H9 (cell line): Measurements from ENCODE around the gene MACROD1. TPM values are rescaled to one million over a fixed set of nuclear protein-coding genes. Genes with fewer than 3 reads are reported as not detected.

Experiments used
- DNase-seq: peaks from one replicate; pipeline ENCODE4 v3.0.0-alpha.2; 2017
- H2AFZ ChIP-seq: one replicate; pipeline ENCODE4 v1.6.1; 2013; ENCODE audit warnings: mild to moderate bottlenecking, low read length, control low read depth, moderate library complexity
- H2AK5ac ChIP-seq: 2 replicates; pipeline ENCODE4 v1.6.1; 2013; ENCODE audit warnings: low read length, control low read depth, mixed read lengths; ENCODE audit not compliant: insufficient read length
- H2BK120ac ChIP-seq: one replicate; pipeline ENCODE4 v1.6.1; 2013; ENCODE audit warnings: low read depth, mild to moderate bottlenecking, low read length, control low read depth, inconsistent platforms; ENCODE audit not compliant: poor library complexity, severe bottlenecking
- H2BK12ac ChIP-seq: 2 replicates; pipeline ENCODE4 v1.6.1; 2013; ENCODE audit warnings: low read length, control low read depth, mixed read lengths, low read depth; ENCODE audit not compliant: insufficient read length
- H2BK15ac ChIP-seq: 2 replicates; pipeline ENCODE4 v1.6.1; 2013; ENCODE audit warnings: low read depth, low read length, control low read depth
- H2BK20ac ChIP-seq: one replicate; pipeline ENCODE4 v1.6.1; 2013; ENCODE audit warnings: low read depth, mild to moderate bottlenecking, low read length, control low read depth, inconsistent platforms; ENCODE audit not compliant: poor library complexity, severe bottlenecking
- H2BK5ac ChIP-seq: 2 replicates; pipeline ENCODE4 v1.6.1; 2013; ENCODE audit warnings: low read length, control low read depth, mixed read lengths; ENCODE audit not compliant: insufficient read length
- H3K14ac ChIP-seq: 2 replicates; pipeline ENCODE4 v1.6.1; 2013; ENCODE audit warnings: low read length, control low read depth; ENCODE audit not compliant: insufficient read depth
- H3K18ac ChIP-seq: 2 replicates; pipeline ENCODE4 v1.6.1; 2013; ENCODE audit warnings: low read depth, mild to moderate bottlenecking, mixed read lengths, low read length, control low read depth; ENCODE audit not compliant: insufficient read length
- H3K23ac ChIP-seq: 2 replicates; pipeline ENCODE4 v1.6.1; 2013; ENCODE audit warnings: low read length, control low read depth, mixed read lengths, low read depth; ENCODE audit not compliant: insufficient read length
- H3K23me2 ChIP-seq: 2 replicates; pipeline ENCODE4 v1.6.1; 2013; ENCODE audit warnings: low read depth, mild to moderate bottlenecking, mixed read lengths, low read length, control low read depth; ENCODE audit not compliant: insufficient read length, poor library complexity, severe bottlenecking
- H3K27ac ChIP-seq: 2 replicates; pipeline ENCODE4 v1.5.1; 2013; ENCODE audit warnings: low read length, control low read depth, mixed read lengths, low read depth; ENCODE audit not compliant: insufficient read length
- H3K27me3 ChIP-seq: 2 replicates; pipeline ENCODE4 v1.6.1; 2013; ENCODE audit warnings: low read length, control low read depth, inconsistent platforms; ENCODE audit not compliant: insufficient read depth
- H3K4ac ChIP-seq: 2 replicates; pipeline ENCODE4 v1.6.1; 2013; ENCODE audit warnings: low read depth, mild to moderate bottlenecking, control low read depth, inconsistent platforms, low read length, moderate library complexity
- H3K4me1 ChIP-seq: 2 replicates; pipeline ENCODE4 v1.6.1; 2013; ENCODE audit warnings: low read length, control low read depth, inconsistent platforms; ENCODE audit not compliant: insufficient read depth
- H3K4me2 ChIP-seq: 2 replicates; pipeline ENCODE4 v1.6.1; 2013; ENCODE audit warnings: low read length, control low read depth, mixed read lengths; ENCODE audit not compliant: insufficient read length, insufficient read depth
- H3K56ac ChIP-seq: 2 replicates; pipeline ENCODE4 v1.6.1; 2013; ENCODE audit warnings: low read depth, mild to moderate bottlenecking, mixed read lengths, low read length, control low read depth; ENCODE audit not compliant: insufficient read length
- H3K79me1 ChIP-seq: 2 replicates; pipeline ENCODE4 v1.6.1; 2013; ENCODE audit warnings: low read depth, mild to moderate bottlenecking, moderate library complexity, low read length, control low read depth, inconsistent platforms; ENCODE audit not compliant: insufficient read depth, poor library complexity, severe bottlenecking
- H3K79me2 ChIP-seq: 2 replicates; pipeline ENCODE4 v1.6.1; 2013; ENCODE audit warnings: low read length, control low read depth, inconsistent platforms; ENCODE audit not compliant: insufficient read depth
- H3K9ac ChIP-seq: 2 replicates; pipeline ENCODE4 v1.6.1; 2013; ENCODE audit warnings: low read length, control low read depth, mixed read lengths; ENCODE audit not compliant: insufficient read length; ENCODE audit errors: extremely low read depth
- H3K9me3 ChIP-seq: one replicate; pipeline ENCODE4 v1.6.1; 2013; ENCODE audit warnings: low read depth, low read length, inconsistent platforms; ENCODE audit not compliant: control insufficient read depth
- H3T11ph ChIP-seq: one replicate; pipeline ENCODE4 v1.6.1; 2013; ENCODE audit warnings: mild to moderate bottlenecking, low read length, control low read depth, inconsistent platforms
- H4K20me1 ChIP-seq: one replicate; pipeline ENCODE4 v1.6.1; 2013; ENCODE audit not compliant: control insufficient read depth, insufficient read length, insufficient read depth
- H4K5ac ChIP-seq: 2 replicates; pipeline ENCODE4 v1.6.1; 2013; ENCODE audit warnings: low read depth, mild to moderate bottlenecking, mixed read lengths, low read length, control low read depth; ENCODE audit not compliant: insufficient read length
- H4K8ac ChIP-seq: replicated peaks from 2 replicates; pipeline ENCODE4 v1.6.1; 2013; ENCODE audit warnings: low read length, control low read depth, mixed read lengths, low read depth; ENCODE audit not compliant: insufficient read length
- H4K91ac ChIP-seq: 2 replicates; pipeline ENCODE4 v1.6.1; 2013; ENCODE audit warnings: low read depth, mild to moderate bottlenecking, moderate library complexity, mixed read lengths, low read length, control low read depth; ENCODE audit not compliant: insufficient read length
- H3K27ac Mint-ChIP-seq, 3 experiments: 2 replicates in 2 of 3; 3 replicates in 1 of 3; pipeline ENCODE4 v1.8.0; 2020 to 2021; ENCODE audit warnings: mixed read lengths in 3 of 3, mild to moderate bottlenecking in 1 of 3, moderate library complexity in 1 of 3
- H3K27me3 Mint-ChIP-seq: 2 replicates; pipeline ENCODE4 v1.8.0; 2021; ENCODE audit warnings: low read depth, mild to moderate bottlenecking, moderate library complexity, mixed read lengths
- H3K36me3 Mint-ChIP-seq, 3 experiments: 2 replicates in 2 of 3; 3 replicates in 1 of 3; pipeline ENCODE4 v1.8.0; 2020 to 2021; ENCODE audit warnings: low read depth in 3 of 3, mixed read lengths in 3 of 3; ENCODE audit not compliant: insufficient read depth in 1 of 3
- H3K4me1 Mint-ChIP-seq, 2 experiments: 2 replicates each; pipeline ENCODE4 v1.8.0; 2020; ENCODE audit warnings: mixed read lengths in 2 of 2
- H3K4me3 Mint-ChIP-seq, 2 experiments: 2 replicates in 1 of 2; 3 replicates in 1 of 2; pipeline ENCODE4 v1.8.0; 2020 to 2021; ENCODE audit warnings: mild to moderate bottlenecking in 2 of 2, mixed read lengths in 2 of 2, moderate library complexity in 1 of 2
- H3K9me3 Mint-ChIP-seq, 2 experiments: 2 replicates in 1 of 2; 3 replicates in 1 of 2; pipeline ENCODE4 v1.8.0; 2020; ENCODE audit warnings: mild to moderate bottlenecking in 2 of 2, mixed read lengths in 2 of 2, moderate library complexity in 1 of 2
- CTCF ChIP-seq: fragments of 200-600 bp; sonication (generic); conservative IDR thresholded peaks from 3 replicates; pipeline ENCODE4 v1.8.0; 2021; ENCODE audit warnings: antibody characterized with exemption, mild to moderate bottlenecking
- WGBS: extraction: QIAGEN DNeasy Blood & Tissue Kit; methylation state at CpG from one replicate; pipeline ENCODE4 v1.1.7; 2013; ENCODE audit warnings: missing lambda C conversion rate, low lambda C conversion rate, mixed read lengths; ENCODE audit not compliant: insufficient read length; ENCODE audit errors: extremely low coverage; 5-methylcytosine and 5-hydroxymethylcytosine counted together
- total RNA-seq: library from RNA; stranded (reverse); gene quantifications from 2 replicates; pipeline ENCODE4 v1.2.1, GENCODE V29; 2021

Gene MACROD1
- total RNA-seq, 1 experiment from 2014 or later: 21.2 TPM

DNA sequence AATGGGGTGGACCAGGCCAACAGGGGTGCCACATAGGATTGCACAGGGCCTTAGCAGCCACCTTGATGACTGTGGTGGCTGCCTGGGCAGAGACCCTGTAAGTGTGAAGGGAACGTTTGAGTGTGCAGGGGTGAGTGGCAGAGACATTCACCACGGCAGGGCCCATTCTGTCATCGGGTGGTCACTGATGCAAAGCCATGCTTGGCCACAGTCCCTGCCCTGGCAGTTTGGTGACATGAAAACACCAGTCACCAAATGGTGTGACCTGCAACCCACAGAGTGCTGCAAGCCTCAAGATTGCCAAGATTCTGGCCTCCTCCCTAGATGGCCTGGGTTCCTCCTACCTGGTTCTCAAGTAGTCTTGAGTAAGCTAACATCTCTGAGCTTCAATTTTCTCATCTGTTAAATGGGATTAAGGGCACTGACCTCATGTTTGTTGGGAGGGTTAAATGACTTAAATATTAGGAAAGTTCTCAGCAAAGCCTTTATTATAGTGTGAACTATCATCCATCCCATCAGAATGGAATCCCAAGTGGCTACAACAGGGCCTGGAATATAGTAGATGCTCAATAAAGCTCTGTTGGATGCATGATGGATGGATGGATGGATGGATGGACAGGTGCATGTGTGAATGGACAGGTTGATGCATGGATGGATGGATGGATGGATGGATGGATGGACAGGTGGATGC is 53.0 kb downstream of the MACROD1 start:
- no peak overlapping the region for H3K27ac ChIP-seq
- no peak overlapping the region for H3K14ac ChIP-seq
- no peak for TF ChIP-seq CTCF
- no peak overlapping the region for H3K23ac ChIP-seq
- no peak overlapping the region for H2BK15ac ChIP-seq
- no peak overlapping the region for H4K8ac ChIP-seq
- peaks cover 6% of the 10 kb centered on the region; the same call in 1 of the 2 replicates for H3K27me3 ChIP-seq
- H3K4me3 Mint-ChIP-seq: no peak overlapping the region
- no peak overlapping the region for H3K4ac ChIP-seq
- H3K79me1 ChIP-seq: no peaks in the 10 kb centered on the region
- H3K4me1 Mint-ChIP-seq: peaks cover 2% of the 10 kb centered on the region in 2 experiments; a peak in 2 of 4 replicates
- H2AFZ ChIP-seq: no peak overlapping the region
- no CpG with 5 or more reads among the region's 3 CpGs for WGBS
- no peak overlapping the region for H3T11ph ChIP-seq
- H3K9ac ChIP-seq: no peak overlapping the region
- H3K9me3 ChIP-seq: no peaks in the 10 kb centered on the region
- no peaks in the 10 kb centered on the region for H3K4me1 ChIP-seq
- H3K79me2 ChIP-seq: no peaks in the 10 kb centered on the region; the same call in 1 of the 2 replicates
- H4K20me1 ChIP-seq: no peaks in the 10 kb centered on the region
- no peak overlapping the region for H2BK20ac ChIP-seq
- no peaks in the 10 kb centered on the region for H3K9me3 Mint-ChIP-seq
- DNase-seq: no peak
- no peak overlapping the region for H3K27ac Mint-ChIP-seq
- no peaks in the 10 kb centered on the region for H3K23me2 ChIP-seq
- H4K91ac ChIP-seq: no peak overlapping the region
- H4K5ac ChIP-seq: no peak overlapping the region
- H2AK5ac ChIP-seq: no peak overlapping the region
- no peak overlapping the region for H3K56ac ChIP-seq
- no peak overlapping the region for H2BK5ac ChIP-seq
- H3K36me3 Mint-ChIP-seq: peaks cover 0 to 3% (median 0%) of the 10 kb centered on the region in 3 experiments; a peak in 2 of 7 replicates
- no peak overlapping the region for H3K4me2 ChIP-seq
- no peak overlapping the region for H3K18ac ChIP-seq
- H2BK12ac ChIP-seq: no peak overlapping the region
- peaks cover 31% of the 10 kb centered on the region for H3K27me3 Mint-ChIP-seq
- H2BK120ac ChIP-seq: no peak overlapping the region
